Uterus (tissue), 2 donors: ENCODE results near the gene LHPP.

Experiments used
- POLR2A ChIP-seq, 2 donors: fragments of 450-650 bp; IDR thresholded peaks; one replicate each; pipeline ENCODE4 v1.6.1; 2016; ENCODE audit warnings: antibody characterized with exemption in 2 of 2, mild to moderate bottlenecking in 1 of 2, moderate library complexity in 1 of 2
- TF ChIP-seq, protein P1 (sequence below), 4 experiments: fragments of 200-600 bp in 2 of 4; fragments of 450-650 bp in 2 of 4; sonication (generic) in 2 of 4; IDR thresholded peaks; one replicate each; pipeline ENCODE4 v1.5.1; 2016 to 2019; ENCODE audit warnings: antibody characterized with exemption in 4 of 4, mild to moderate bottlenecking in 2 of 4, moderate library complexity in 1 of 4

GRCh38 chr10:124586142-124586541 lies 124.5 kb downstream of the LHPP start:
- TF ChIP-seq, protein P1, sequence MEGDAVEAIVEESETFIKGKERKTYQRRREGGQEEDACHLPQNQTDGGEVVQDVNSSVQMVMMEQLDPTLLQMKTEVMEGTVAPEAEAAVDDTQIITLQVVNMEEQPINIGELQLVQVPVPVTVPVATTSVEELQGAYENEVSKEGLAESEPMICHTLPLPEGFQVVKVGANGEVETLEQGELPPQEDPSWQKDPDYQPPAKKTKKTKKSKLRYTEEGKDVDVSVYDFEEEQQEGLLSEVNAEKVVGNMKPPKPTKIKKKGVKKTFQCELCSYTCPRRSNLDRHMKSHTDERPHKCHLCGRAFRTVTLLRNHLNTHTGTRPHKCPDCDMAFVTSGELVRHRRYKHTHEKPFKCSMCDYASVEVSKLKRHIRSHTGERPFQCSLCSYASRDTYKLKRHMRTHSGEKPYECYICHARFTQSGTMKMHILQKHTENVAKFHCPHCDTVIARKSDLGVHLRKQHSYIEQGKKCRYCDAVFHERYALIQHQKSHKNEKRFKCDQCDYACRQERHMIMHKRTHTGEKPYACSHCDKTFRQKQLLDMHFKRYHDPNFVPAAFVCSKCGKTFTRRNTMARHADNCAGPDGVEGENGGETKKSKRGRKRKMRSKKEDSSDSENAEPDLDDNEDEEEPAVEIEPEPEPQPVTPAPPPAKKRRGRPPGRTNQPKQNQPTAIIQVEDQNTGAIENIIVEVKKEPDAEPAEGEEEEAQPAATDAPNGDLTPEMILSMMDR (IDR thresholded peaks at IDR 0.05), result no peak
- no peak for TF ChIP-seq POLR2A (IDR thresholded peaks at IDR 0.05)
